ENCODE results near the gene GSN. TPM values are rescaled to one million over a fixed set of nuclear protein-coding genes. Genes with fewer than 3 reads are reported as not detected.
A peak's percentile ranks its signal among the peaks of the same experiment; 100 is the strongest.

The GSN gene
- polyA plus RNA-seq, 3 donors: 67.4 to 187 (median 95.8) TPM

DNA sequence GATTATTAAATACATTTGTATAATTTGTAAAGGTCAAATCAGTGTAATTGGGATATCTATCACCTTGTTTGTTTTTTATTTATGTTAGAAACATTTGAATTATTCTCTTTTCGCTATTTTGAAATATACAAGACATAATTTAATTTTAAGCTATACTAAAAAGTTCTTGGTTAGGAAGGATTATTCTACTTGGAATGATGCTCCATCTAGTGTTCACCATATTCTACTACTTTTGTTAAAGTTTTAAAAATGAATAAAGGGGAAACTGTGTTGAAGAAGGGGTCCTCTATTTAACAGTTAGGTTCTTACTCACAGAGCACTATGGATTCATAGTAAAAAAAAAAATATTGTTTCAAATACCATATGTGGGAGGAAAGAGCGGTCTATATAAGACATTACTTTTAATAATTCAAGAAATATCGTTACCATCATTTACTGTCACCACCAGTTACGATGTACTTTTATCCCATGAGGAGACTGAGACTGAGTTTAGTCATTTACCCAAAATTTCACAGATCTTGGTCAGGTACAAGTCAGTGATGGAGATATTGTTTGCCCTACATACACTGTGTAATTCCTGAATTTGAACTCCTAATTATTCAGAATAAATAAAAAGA, 108.4 kb downstream of the GSN start:
- Histone ChIP-seq H3K79me2 (ENCODE audit: insufficient read depth, low read length) (no peaks in the 10 kb centered on the region), H4K20me1 (ENCODE audit: insufficient read depth, low read length) (no peaks in the 10 kb centered on the region), H3K9me3 (replicated peaks in 1 of 2; ENCODE audit: control insufficient read depth in 1 of 2, insufficient read depth in 1 of 2, low read length in 2 of 2) (no peaks in the 10 kb centered on the region), H2AFZ (ENCODE audit: insufficient read depth, low read depth, low read length, poor library complexity, severe bottlenecking) (no peak overlapping the region), H3K36me3 (replicated peaks in 1 of 2; ENCODE audit: control insufficient read depth in 1 of 2, insufficient read depth in 2 of 2, low read length in 2 of 2) (no peaks in the 10 kb centered on the region), H3K9ac (ENCODE audit: insufficient read depth, low read length, poor library complexity, severe bottlenecking) (no peak overlapping the region), H3K27ac (ENCODE audit: low read depth in 1 of 2, low read length in 2 of 2) (no peak overlapping the region), H3K4me2 (replicated peaks; ENCODE audit: extremely low read depth, low read length, poor library complexity, severe bottlenecking) (no peak overlapping the region), H3K27me3 (ENCODE audit: control insufficient read depth in 2 of 2, insufficient read depth in 2 of 2, low read length in 2 of 2) (no peaks in the 10 kb centered on the region), H3K4me1 (ENCODE audit: control insufficient read depth in 1 of 2, insufficient read depth in 2 of 2, low read length in 2 of 2) (peaks cover 0 to 7% of the 10 kb centered on the region in 2 donors), H3K4me3 (replicated peaks in 1 of 3; ENCODE audit: low read depth in 2 of 3, low read length in 3 of 3) (no peak overlapping the region)
- WGBS (ENCODE audit: insufficient coverage): no CpG with 5 or more reads among the region's 4 CpGs
- Mint-ChIP-seq H3K27me3 (ENCODE audit: low read depth in 3 of 3) (peaks cover 0 to 3% (median 0%) of the 10 kb centered on the region in 3 donors), H3K36me3 (peaks cover 5 to 7% of the 10 kb centered on the region in 2 donors), H3K4me1 (peaks cover 14% of the 10 kb centered on the region), H3K4me3 (no peak overlapping the region), H3K27ac (no peak overlapping the region), H3K9me3 (peaks cover 0 to 6% (median 3%) of the 10 kb centered on the region in 7 donors)
- TF ChIP-seq, protein P1, sequence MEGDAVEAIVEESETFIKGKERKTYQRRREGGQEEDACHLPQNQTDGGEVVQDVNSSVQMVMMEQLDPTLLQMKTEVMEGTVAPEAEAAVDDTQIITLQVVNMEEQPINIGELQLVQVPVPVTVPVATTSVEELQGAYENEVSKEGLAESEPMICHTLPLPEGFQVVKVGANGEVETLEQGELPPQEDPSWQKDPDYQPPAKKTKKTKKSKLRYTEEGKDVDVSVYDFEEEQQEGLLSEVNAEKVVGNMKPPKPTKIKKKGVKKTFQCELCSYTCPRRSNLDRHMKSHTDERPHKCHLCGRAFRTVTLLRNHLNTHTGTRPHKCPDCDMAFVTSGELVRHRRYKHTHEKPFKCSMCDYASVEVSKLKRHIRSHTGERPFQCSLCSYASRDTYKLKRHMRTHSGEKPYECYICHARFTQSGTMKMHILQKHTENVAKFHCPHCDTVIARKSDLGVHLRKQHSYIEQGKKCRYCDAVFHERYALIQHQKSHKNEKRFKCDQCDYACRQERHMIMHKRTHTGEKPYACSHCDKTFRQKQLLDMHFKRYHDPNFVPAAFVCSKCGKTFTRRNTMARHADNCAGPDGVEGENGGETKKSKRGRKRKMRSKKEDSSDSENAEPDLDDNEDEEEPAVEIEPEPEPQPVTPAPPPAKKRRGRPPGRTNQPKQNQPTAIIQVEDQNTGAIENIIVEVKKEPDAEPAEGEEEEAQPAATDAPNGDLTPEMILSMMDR (IDR thresholded peaks at IDR 0.05): peak; percentile 22
- DNase-seq: no peak
- intact Hi-C loops (cut with micrococcal nuclease): no loop called here

DNA sequence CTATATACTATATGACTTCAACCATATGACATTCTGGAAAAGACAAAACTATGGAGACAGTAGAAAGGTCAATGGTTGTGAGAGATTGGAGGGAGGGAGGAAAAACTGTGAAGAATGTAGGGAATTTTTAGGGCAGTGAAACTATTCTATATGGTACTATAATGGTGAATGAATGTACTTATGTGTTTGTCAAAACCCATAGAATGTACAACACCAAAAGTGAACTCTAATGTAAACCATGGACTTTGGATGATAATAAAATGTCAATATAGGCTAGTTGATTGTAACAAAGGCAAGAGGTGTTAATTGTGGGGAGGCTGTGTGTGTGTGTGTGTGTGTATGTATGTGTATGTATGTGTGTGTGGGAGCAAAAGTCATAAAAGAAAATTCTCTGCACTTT, 112.9 kb downstream of the GSN start:
- Histone ChIP-seq H3K9ac (ENCODE audit: insufficient read depth, low read length, poor library complexity, severe bottlenecking) (no peak overlapping the region), H3K4me3 (replicated peaks in 1 of 3; ENCODE audit: low read depth in 2 of 3, low read length in 3 of 3) (no peak overlapping the region), H3K9me3 (replicated peaks in 1 of 2; ENCODE audit: control insufficient read depth in 1 of 2, insufficient read depth in 1 of 2, low read length in 2 of 2) (no peaks in the 10 kb centered on the region), H3K36me3 (replicated peaks in 1 of 2; ENCODE audit: control insufficient read depth in 1 of 2, insufficient read depth in 2 of 2, low read length in 2 of 2) (no peaks in the 10 kb centered on the region), H3K27me3 (ENCODE audit: control insufficient read depth in 2 of 2, insufficient read depth in 2 of 2, low read length in 2 of 2) (no peaks in the 10 kb centered on the region), H3K79me2 (ENCODE audit: insufficient read depth, low read length) (no peaks in the 10 kb centered on the region), H2AFZ (ENCODE audit: insufficient read depth, low read depth, low read length, poor library complexity, severe bottlenecking) (no peak overlapping the region), H3K4me2 (replicated peaks; ENCODE audit: extremely low read depth, low read length, poor library complexity, severe bottlenecking) (no peak overlapping the region), H3K27ac (ENCODE audit: low read depth in 1 of 2, low read length in 2 of 2) (no peak overlapping the region), H4K20me1 (ENCODE audit: insufficient read depth, low read length) (no peaks in the 10 kb centered on the region), H3K4me1 (ENCODE audit: control insufficient read depth in 1 of 2, insufficient read depth in 2 of 2, low read length in 2 of 2) (peaks cover 4 to 6% of the 10 kb centered on the region in 2 donors)
- H3K27ac Mint-ChIP-seq: no peak overlapping the region
- H3K27me3 Mint-ChIP-seq (ENCODE audit: low read depth in 3 of 3): peaks cover 0 to 2% (median 0%) of the 10 kb centered on the region in 3 donors
- no peak overlapping the region for H3K4me3 Mint-ChIP-seq
- intact Hi-C loops (cut with micrococcal nuclease): no loop called here
- peaks cover 5 to 7% of the 10 kb centered on the region in 2 donors for H3K36me3 Mint-ChIP-seq
- TF ChIP-seq, protein P1 (IDR thresholded peaks at IDR 0.05): no peak
- no peak for DNase-seq
- peaks cover 0 to 6% (median 3%) of the 10 kb centered on the region in 7 donors for H3K9me3 Mint-ChIP-seq
- H3K4me1 Mint-ChIP-seq: peaks cover 8% of the 10 kb centered on the region

Other genes starting within 250 kb of the GSN start
- gene C5, start 217.9 kb upstream of the GSN start, polyA plus RNA-seq: 1 to 10 TPM in 2 of 3 donors, under 1 TPM in 1; 0.66 to 3.5 (median 1.2) TPM
- 10 to 100 TPM in 1 of 3 donors, 1 to 10 TPM in 2; 3.9 to 26.8 (median 4.8) TPM for gene CNTRL, start 193.2 kb upstream of the GSN start, polyA plus RNA-seq
- gene RAB14, start 66.3 kb upstream of the GSN start, polyA plus RNA-seq: 10 to 100 TPM; 23.1 to 60.0 (median 44.4) TPM
- 10 to 100 TPM; 23.8 to 66.9 (median 63.8) TPM for gene STOM, start 102.1 kb downstream of the GSN start, polyA plus RNA-seq
- gene GGTA1, start 231.7 kb downstream of the GSN start, polyA plus RNA-seq: 10 to 100 TPM; 10.9 to 35.6 (median 15.4) TPM

Measured in CD14-positive monocyte (primary cell).